C4-2B (cell line): ENCODE results near the gene FAM221B.

ENCODE experiments used
- CTCF ChIP-seq: fragments of 450-650 bp; conservative IDR thresholded peaks from 2 replicates; pipeline ENCODE4 v1.5.1; 2017; ENCODE audit warnings: mild to moderate bottlenecking
- ZFX ChIP-seq: fragments of 450-650 bp; IDR thresholded peaks from 2 replicates; pipeline ENCODE4 v1.6.1; 2017

- TF ChIP-seq CTCF, result no peak
- no peak for TF ChIP-seq ZFX
These were observed 19.4 kb upstream of the FAM221B start for GRCh38 chr9:35847792-35848572.
